Stimulated activated CD8-positive, alpha-beta memory T cell treated with anti-CD3 and anti-CD28 coated beads, Interleukin-4, amount 100 ng/mL, for 1 hour (primary cell): Measurements from ENCODE around the gene NR0B1.

Experiments
- DNase-seq, 2 donors: peaks; one replicate each; pipeline ENCODE4 v3.0.0-alpha.2; 2020; ENCODE audit warnings: low read depth in 2 of 2, low spot score in 1 of 2

The NR0B1 gene

DNA sequence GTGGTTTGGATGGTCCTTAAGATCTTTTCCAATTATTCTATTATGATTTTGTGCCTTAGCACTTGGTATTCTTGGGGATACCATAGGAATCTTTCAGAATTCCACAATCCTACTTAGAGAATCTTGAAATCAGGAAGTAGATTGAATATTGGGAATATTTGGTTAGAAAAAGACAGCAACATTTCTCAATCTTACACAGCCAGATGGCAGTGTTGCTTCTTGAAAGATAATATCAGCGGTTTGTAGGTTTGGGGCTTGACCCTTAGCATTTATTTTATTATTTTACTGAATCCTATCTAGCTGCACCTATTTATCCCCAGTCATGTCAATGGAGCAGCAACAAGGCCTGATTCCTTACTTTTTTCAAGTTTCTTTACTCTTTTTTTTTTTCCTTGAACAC, 33.7 kb downstream of the NR0B1 start:
- no peak for DNase-seq

DNA sequence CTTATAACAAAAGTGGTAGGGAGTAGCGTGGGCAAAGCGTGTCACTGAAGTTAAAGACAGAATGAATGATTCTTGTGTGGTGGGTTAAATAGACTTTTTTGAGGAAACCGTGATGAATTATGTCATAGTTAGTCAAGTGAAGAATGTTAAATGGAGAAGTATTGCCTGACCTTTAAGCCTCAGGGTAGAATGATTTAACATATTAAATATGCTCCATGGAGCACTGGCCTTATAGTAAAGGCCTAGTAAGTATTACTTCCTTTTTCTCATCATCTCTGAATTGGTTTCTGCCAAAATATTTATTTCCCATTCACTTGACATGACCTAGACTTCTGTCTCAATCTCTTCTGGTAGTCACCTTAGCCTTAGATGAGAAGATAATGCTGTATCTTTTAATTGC, 38.6 kb downstream of the NR0B1 start:
- no peak for DNase-seq

DNA sequence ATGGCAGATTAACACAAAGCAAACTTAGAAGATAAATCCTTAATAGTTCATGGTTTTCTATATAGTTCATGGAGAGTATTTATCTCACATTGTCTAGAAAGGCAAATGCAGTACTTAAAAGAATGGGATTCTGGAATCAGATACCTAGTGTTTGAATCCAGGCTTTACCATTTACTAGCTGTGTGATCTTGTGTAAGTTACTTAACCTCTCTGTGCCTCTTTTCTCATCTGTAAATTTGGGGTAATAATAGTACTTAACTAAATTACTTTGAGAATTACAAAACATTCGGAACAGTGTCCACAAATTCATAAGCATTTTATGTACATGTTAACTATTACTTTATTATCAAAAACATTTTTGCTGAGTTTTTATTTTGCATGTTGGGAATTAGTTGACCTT, 46.4 kb downstream of the NR0B1 start:
- no peak for DNase-seq

DNA sequence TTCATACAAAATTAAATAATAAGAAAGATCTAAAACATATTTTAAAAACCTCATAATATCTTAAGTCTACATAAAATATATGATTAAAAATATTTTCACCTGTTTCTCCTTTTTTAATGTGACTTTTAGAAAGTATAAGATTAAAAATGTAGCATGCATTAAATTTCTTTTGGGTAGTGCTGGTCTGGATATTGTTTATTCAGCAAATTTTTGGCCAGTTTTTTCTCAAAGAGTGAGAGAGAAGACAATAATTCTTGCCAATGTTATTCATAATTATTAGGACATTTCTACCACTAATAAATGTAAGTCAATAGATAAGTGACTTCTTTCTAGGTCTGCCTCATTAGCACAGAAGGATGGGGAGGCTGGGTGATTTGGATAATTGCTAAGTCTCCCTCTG, 48.2 kb downstream of the NR0B1 start:
- no peak for DNase-seq

DNA sequence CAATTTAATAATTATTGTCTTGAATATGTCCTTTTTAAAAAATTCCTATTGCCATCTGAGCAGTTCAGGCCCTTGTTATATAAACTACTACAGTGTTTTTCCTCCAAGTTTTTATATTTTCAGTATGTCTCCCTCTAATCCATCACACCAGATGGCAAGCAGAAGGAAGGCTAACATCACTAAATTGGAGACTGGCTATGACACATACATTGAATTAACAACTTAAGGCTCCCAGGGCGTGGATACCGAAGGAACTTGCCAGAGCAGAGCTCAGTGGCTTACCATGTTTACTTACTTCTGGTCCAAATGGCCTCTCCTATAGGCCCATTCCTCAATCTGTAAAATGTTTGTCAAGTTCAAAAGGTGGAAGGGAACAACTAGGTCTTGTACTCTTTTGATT, 49.3 kb downstream of the NR0B1 start:
- no peak for DNase-seq
